IPS-NIHi11 (cell line): ENCODE results near the gene ROCK2.

ENCODE experiments used
- DNase-seq: peaks from one replicate; pipeline ENCODE4 v3.0.0; 2012; ENCODE audit warnings: mixed read lengths, low spot score

ROCK2 gene

GRCh38 chr2:11344342-11344955 is at the start of gene ROCK2:
TSS of gene ROCK2 (minus strand) at chr2:11344636. CDS start at chr2:11344136, 500 bp downstream.
- DNase-seq, result peak; percentile 93

- no peak for DNase-seq
These were observed 49.3 kb upstream of the ROCK2 start for GRCh38 chr2:11393711-11394236.

GRCh38 chr2:11391942-11392266 is 47.5 kb upstream of the ROCK2 start:
- DNase-seq, result no peak

GRCh38 chr2:11390399-11390658 is 45.9 kb upstream of the ROCK2 start:
- no peak for DNase-seq

- no peak for DNase-seq
These were observed 45.3 kb upstream of the ROCK2 start for GRCh38 chr2:11389551-11390398.

GRCh38 chr2:11389052-11389420 is 44.6 kb upstream of the ROCK2 start:
- DNase-seq, result no peak

GRCh38 chr2:11388262-11389051 is 44.0 kb upstream of the ROCK2 start:
- DNase-seq, result no peak

GRCh38 chr2:11387843-11388242 is 43.4 kb upstream of the ROCK2 start:
- no peak for DNase-seq

- DNase-seq, result no peak
These were observed 42.6 kb upstream of the ROCK2 start for GRCh38 chr2:11387100-11387390.

- no peak for DNase-seq
These were observed 41.4 kb upstream of the ROCK2 start for GRCh38 chr2:11385847-11386246.

- no peak for DNase-seq
These were observed 40.8 kb upstream of the ROCK2 start for GRCh38 chr2:11385216-11385615.

- no peak for DNase-seq
These were observed 35.1 kb upstream of the ROCK2 start for GRCh38 chr2:11379558-11379957.

- no peak for DNase-seq
These were observed 33.6 kb upstream of the ROCK2 start for GRCh38 chr2:11377928-11378545.

GRCh38 chr2:11376071-11376470 is 31.6 kb upstream of the ROCK2 start:
- no peak for DNase-seq

GRCh38 chr2:11375689-11376027 is 31.2 kb upstream of the ROCK2 start:
- DNase-seq, result no peak

- DNase-seq, result no peak
These were observed 30.7 kb upstream of the ROCK2 start for GRCh38 chr2:11375025-11375688.

- DNase-seq, result no peak
These were observed 28.7 kb upstream of the ROCK2 start for GRCh38 chr2:11373096-11373495.

- no peak for DNase-seq
These were observed 26.9 kb upstream of the ROCK2 start for GRCh38 chr2:11371092-11371937.

- DNase-seq, result no peak
These were observed 26.1 kb upstream of the ROCK2 start for GRCh38 chr2:11370377-11371091.

- DNase-seq, result no peak
These were observed 23.7 kb upstream of the ROCK2 start for GRCh38 chr2:11368059-11368572.
